ENCODE data around the gene CXCL16.

- TF ChIP-seq EZH2phosphoT487 (IDR thresholded peaks at IDR 0.05) (no peak), CTCF (IDR thresholded peaks at IDR 0.05) (no peak)
Measured at GRCh38 chr17:4764595-4764994, 24.9 kb upstream of the CXCL16 start.

All from neural progenitor cell (in vitro differentiated cells).